Activated naive CD4-positive, alpha-beta T cell (primary cell): Measurements from ENCODE around the gene EIF5AL1.
"Not testable (repeated sequence)": the region's sequence is repeated elsewhere in the genome, so short reads cannot be mapped to it uniquely, and the experiment has no call there.

Experiments
- DNase-seq, 4 experiments: peaks; one replicate each; lab custom pipeline; 2025; lab: John Stamatoyannopoulos, UW

Gene EIF5AL1

DNA sequence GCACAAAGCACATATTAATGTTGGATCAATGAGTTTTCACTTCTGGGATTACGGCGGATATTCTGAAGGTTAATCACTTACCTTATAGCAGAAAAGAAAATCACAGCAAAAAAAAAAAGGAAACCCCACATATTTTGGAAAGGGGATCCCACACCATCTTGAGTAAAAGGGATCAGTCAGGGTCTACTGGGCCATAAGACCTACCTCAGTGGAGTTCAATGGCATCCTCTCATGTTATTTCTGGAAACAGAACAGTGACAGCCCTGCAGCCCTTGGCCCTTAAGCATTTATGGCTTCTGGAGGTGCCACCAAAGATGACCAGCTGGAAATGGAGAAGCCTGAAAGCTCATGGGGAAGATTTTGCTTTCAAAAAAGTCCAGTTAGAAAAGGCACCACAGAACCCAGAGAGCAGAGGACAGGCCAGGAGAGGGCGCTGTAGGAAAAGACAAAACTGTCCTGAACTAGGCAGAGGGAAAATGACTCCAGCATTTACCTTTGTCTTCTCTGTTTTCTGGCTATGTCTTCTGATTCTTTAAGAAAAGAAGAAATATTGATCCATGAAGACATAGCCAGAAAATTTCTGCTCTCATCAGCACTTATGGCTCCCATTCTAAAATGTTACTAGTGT is 2.9 kb upstream of the EIF5AL1 start:
- DNase-seq: not testable (repeated sequence)

DNA sequence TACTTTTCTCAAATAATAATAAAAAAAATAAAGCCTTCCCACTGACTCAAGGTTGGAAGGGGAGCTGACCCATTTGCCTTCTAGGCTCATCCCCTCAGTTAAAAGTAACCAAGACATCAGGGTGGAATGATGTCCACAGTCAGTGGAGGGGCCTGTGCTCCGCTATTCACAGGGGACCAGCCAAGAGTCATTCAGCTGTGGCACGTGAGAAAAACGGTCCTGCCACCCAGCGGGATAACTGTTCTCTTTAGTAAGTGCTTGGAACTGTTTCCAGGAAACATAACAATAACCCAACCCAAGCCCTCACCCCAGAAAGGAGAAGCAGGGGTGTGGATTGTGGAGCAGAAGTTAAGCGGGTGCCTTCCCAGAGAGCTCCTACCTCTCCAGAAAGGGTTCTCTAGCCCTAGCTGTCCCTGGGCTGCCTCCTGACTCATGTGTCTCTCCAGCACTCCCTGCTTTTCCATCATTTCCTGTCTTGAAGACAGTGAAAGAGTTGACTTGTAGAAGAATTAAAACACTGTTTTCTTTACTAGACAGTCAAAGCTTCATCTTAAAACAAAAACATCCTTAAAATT is 2.3 kb upstream of the EIF5AL1 start:
- DNase-seq: not testable (repeated sequence)

DNA sequence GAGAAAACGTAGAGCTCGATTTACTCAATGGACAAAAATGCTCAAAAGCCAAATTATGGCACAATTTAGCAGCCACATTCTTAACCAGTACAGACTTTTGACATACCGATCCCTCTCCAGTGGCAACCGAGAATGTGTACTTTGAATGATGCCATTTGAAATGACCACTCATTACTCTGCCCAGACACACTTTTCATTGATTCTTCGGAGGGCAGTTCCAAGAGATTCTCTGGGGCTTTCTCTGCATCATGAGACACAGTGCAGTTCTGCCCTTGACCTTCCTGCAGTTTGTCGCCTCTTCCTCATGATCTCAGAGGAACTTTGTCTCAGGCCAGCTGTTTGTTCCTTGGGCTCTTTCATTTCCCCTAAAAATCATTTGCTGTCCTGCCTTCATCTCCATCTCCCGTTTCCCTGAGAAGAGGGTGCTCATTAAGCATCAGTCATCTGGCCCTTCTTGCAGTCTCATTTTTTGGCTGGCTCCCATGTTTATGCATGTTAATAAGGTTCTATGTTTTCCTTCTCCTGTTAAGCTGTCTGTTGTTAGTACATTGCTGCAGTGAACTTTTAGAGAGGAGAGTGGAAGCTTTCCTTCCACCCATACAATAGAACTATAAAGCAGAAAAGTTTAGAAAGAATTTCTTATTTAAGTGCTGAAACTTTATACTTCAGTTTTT is 4.3 kb downstream of the EIF5AL1 start:
- not testable (repeated sequence) for DNase-seq

DNA sequence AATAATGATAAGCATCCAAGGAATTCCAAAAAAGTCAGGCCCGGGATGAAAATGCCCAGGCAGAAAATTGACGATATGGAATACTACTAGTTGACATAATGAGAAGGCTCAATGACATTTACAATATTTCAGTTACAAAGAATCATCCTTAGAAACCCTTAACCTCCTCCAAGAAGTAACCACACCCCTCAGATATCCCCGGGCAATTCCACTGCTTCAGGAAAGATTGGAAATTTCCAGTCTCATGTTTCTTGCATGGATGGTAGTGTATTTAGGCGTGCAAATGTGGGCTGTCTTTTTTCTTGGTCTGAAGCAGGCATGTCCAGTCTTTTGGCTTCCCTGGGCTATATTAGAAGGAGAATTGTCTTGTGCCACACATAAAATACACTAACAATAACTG is 5.2 kb downstream of the EIF5AL1 start:
- DNase-seq: not testable (repeated sequence)

DNA sequence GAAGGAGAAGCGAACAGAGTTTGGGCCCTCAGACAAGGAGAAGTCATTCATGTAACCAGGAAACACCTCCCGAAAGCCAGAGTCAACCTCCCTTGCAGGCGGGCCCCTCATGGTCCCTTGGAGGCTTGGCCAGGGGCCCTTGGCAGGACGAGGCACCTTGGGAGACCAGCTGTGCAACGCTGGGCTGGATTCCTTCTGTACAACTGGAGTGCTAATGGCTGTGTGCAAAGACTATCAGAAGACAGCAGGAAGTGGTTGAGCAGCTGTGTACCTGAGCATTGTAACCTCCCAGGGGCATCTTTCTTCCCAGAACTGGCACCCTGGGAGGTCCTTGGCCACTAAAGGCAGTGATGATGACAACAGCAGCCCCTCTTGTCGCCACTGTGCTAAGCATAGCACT is 9.4 kb downstream of the EIF5AL1 start:
- DNase-seq: not testable (repeated sequence)

DNA sequence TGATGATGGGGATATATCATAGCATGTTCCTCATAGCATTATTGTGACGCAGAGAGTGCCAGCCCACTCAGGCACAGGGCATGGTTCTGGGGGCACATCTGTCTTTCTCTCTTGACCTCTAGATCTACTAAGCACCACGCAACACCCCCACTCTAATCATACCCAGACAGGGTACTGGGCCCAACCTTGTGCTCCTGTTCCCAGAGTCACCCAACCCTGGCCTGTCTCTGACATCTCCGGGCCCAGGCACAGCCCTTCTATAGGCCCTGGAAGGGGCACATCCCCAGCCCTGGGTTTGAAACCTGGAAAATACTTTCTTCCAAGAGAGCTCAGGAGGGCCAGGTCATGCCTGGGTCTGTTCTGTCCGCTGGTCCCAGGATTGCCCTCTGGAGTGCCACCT is 10.1 kb downstream of the EIF5AL1 start:
- DNase-seq: not testable (repeated sequence)

DNA sequence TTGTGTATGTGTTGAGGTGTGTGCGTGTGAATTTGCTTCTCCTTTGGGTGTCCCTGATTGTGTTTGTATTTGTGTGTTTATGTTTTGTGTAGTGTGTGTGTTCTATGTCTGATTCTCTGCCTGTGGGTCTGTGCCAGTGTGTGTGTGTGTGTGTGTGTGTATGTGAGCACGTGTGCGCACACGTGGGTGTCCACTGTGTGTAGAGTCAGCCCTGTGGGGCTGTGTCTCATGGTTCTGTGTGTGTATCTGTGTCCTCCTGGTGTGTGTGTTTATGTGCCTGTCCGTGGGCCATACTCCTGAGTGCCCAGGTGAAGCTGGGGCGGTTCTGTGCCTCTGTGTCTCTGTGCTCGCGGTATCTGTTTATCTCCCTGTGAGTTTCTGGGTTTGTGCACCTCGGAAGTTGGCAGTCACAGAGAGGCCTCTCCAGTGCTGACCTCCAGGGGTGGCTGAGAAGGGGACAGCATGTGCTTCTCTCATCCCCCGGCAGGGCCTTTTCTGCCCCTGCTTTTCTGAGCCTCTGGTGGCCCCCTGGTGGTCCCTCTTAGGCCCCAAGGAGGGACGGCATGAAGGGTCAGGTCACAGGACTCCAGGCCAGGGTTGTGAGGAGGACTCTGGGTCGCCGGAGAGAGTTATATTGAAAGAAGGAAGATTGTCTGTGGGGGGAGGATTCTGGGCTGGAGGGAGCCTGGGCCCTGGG is 11.0 kb downstream of the EIF5AL1 start:
- not testable (repeated sequence) for DNase-seq

DNA sequence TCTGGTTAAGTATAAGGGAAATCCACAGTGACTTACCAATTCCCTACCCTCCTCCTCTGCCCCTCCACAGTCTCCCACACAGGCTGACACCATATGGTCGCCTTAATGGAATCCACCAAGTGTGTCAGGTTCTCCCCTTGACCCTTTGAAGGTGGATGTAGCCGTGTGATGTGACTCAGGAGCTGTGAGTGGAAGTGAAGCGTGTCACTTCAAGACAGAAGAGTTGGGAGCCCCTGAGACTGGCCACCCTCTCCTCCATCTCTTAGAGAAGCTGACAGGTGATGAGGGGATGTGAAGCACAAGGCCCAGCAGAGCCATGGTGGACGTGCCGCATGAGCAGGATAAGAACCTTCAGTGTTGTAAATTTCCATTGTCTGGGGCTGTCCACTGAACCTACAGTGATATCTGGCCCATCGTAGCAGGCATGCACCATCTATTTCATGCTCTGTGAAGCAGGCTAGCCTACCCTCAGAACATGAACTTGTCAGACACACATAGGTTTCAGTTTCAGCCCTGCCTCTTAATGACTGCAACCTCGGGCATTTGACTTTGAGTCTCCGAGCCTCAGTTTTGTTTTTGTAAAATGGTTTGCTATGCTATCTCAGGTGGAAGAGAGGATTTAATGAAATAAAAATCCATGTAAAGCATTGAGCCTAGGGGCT is 12.8 kb downstream of the EIF5AL1 start:
- DNase-seq: not testable (repeated sequence)

DNA sequence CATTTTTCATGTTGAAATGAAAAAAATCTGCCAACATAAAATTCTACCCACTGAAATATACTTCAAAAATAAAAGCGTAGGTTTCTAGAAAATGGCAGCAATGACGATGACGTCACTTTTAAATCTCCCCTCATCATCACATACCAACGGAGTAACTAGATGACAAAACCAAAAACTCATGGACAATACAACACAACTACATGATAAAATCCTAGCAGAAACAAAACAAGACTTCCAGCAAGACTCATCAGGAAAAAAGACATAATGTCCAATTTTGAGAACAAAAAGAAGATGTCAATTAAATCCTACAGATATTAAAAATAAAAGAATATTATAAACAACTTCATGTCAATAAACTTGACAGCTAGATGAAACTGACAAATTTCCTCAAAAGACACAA is 15.9 kb downstream of the EIF5AL1 start:
- DNase-seq: not testable (repeated sequence)

DNA sequence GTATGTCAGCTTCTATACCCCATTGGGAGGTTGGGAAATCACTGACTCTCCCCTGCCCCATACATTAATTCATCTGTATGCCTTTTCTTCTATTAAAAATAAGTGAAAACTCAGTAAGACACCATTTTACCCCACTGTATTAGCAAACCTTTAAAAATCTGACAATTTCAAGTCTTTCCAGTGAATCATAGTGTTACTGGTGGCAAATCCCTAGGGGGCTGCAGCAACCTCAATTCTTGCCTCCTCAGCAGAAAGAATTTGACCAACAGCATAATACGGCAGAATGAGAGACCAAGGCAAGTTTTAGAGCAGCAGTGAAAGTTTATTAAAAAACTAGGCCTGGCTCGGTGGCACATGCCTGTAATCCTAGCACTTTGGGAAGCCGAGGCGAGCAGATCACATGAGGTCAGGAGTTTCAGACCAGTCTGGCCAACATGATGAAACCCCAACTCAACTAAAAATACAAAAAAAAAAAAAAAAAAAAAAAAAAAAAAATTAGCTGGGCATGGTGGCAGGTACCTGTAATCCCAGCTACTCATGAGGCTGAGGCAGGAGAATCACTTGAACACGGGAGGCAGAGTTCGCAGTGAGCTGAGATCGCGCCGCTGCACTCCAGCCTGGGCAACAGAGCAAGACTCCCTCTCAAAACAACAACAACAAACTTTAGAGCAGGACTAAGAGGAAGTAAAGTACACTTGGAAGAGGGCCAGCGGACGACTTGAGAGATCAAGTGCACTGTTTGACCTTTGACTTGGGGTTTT is 21.0 kb downstream of the EIF5AL1 start:
- DNase-seq: not testable (repeated sequence)

DNA sequence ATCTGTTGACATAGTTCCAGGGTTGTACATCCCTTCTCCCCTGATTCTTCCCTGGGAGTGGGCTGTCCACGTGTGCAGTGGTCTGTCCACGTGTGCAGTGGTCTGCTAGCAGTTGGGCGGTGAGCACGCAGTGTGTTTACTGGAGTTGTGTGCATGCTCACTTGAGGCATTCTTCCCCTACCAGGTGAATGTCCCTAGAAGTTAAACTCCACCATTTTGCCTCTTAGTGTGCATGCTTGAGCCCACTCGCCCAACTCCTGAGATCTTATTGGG is 21.5 kb downstream of the EIF5AL1 start:
- not testable (repeated sequence) for DNase-seq

DNA sequence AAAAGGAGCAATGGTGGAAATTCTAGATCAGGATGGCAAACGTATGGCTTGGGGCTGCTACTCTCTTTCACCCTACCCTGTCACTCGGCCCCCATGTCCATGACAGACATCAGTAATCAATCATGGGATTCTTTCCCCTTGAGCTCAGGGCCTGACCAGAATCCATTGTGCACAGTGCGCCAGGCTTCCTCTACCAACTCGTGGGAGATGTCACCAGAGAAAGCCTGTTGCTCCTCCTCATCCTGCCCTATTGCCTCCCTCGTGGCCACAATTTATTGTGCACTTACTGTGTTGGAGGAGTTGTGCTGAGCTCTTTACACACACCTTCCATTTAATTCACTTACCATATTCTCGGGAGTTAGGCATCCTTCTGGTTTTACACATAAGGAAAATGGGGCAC is 26.0 kb downstream of the EIF5AL1 start:
- DNase-seq: not testable (repeated sequence)

DNA sequence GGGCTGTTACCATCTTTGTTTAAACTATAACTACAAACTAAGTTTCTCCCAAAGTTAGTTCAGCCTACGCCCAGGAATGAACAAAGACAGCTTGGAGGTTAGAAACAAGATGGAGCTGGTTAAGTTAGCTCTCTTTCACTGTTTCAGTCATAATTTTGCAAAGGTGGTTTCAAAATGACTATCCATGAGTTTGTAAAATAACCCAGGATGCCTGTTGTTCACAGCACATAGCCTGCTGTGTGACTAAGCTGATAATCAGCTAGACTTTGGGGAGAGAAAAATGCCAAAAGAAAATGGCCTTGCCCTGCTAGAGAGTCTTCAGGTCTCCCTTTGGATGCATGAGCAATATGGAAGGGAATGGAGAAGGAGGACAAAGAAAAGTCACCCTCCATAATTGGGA is 28.6 kb downstream of the EIF5AL1 start:
- not testable (repeated sequence) for DNase-seq

DNA sequence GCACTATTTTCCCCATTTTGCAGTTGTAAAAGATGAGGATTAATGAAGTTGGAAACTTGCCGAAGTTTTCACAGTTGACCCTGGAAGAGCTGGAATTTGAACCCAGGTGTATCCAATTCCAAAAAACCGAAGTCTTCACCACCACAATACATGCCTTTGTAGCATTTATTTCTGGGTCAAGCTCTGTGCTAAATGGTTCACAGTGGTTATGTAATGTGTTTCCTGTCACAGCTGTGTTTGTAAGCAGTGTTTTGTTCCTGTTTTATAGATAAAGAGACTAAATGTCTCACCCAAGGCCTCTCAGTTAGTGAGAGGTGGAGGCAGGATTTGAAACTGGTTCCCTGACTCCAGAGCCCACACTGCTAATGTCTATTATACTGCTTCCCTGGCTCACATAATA is 30.3 kb downstream of the EIF5AL1 start:
- no peak for DNase-seq

DNA sequence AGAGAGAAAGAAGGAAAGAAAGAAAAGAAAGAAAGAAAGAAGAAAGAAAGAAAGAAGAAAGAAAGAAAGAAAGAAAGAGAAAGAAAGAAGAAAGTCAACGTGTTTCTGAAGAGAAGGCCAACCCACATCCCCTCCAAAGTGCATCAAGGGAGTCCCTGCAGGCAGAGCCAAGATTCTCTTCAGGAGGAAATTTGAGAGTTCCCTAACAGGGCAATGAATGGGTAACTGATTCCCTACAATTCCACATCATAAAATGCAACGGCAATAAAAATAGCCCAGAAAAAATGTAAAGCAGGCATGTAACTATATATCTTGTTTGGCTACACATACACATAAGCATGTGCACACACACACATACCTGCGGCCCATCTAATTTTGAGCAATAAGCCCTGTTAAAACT is 32.1 kb downstream of the EIF5AL1 start:
- not testable (repeated sequence) for DNase-seq

DNA sequence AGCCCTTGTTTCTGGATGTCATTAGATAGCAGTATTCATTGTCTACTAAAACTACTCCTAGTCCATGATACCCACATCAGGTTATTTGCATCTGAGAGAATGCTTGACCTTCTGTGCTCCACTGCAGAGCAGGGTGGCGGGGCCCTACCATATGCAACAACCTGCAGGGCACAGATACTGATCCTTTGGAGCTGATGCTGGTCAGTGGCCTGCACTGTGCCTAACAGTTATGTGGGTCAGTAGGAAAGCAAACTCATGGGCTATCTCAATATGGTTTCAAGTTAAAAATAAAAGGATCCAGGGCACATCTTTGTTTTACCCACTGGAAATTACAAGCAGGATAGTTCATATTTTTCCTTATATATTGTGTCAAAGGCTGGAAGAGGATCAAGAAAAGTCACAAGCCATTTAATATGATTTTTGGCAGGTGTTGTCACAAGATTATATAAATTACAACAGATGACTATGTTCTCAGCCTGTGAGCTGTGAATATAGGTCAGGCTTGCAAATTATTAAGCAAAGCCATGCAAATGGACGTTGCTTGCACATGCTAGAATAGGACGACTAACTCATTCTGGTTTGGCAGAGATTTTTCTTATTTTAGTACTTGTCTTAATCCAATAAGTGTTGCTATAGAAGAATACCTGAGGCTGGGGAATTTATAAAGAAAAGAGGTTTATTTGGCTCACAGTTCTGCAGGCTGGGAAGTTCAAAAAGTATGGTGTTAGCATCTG is 32.8 kb downstream of the EIF5AL1 start:
- DNase-seq: not testable (repeated sequence)

DNA sequence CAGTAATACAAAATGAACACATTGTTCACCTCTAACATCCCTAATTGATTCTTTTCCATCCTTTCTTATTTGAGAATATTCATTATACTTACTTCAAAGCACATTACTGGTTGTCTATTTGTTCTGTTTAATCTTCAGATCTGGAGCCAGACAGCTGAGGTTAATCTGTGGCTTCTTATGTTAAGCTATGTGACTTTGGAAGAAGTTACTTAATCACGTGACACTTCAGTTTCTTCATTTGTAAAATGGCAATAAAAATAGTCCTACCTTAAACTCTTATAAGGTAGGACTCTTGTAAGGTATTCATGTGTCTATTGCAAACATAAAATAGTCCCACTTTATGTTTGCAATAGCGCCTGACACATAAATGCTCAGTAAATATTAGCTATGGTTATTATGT is 34.8 kb downstream of the EIF5AL1 start:
- not testable (repeated sequence) for DNase-seq

DNA sequence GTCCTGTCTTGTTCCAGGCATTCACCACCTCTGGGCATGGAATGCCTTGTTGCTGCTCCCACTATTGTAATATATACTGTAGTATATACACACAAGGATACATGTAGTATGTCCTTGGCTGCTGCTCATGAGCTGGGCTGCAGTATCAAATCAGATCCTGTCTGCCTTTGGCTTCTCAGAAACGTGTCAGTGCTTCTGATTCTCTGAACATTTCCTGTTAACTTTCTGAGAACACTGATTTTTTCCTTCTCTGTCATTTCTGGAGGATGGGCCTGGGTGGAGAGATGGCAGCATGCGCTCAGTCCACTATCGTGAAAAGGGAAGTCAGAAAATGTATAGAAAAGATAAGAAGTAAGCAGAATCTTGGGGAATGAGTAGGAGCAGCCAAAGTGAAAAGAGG is 35.6 kb downstream of the EIF5AL1 start:
- DNase-seq: no peak

DNA sequence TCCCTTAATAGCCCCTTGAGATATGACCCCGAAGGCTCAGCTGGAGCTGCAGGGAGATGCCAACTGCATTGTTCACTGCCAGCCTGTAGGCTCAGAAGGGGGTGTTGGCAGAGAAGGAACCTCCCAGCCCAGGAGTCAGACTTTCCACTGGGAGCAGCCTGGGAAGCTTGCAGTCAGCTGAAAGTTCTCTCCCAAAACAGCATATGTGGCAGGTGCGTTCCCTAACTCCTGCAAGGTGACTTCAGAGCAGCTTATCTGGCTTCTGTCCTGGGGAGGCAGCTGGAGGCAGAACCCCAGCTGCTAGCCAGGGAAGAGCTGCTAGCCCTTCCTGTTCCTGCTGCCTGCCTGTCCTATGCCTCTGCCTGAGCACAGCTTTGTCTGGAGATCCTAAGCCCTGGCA is 39.8 kb downstream of the EIF5AL1 start:
- no peak for DNase-seq

DNA sequence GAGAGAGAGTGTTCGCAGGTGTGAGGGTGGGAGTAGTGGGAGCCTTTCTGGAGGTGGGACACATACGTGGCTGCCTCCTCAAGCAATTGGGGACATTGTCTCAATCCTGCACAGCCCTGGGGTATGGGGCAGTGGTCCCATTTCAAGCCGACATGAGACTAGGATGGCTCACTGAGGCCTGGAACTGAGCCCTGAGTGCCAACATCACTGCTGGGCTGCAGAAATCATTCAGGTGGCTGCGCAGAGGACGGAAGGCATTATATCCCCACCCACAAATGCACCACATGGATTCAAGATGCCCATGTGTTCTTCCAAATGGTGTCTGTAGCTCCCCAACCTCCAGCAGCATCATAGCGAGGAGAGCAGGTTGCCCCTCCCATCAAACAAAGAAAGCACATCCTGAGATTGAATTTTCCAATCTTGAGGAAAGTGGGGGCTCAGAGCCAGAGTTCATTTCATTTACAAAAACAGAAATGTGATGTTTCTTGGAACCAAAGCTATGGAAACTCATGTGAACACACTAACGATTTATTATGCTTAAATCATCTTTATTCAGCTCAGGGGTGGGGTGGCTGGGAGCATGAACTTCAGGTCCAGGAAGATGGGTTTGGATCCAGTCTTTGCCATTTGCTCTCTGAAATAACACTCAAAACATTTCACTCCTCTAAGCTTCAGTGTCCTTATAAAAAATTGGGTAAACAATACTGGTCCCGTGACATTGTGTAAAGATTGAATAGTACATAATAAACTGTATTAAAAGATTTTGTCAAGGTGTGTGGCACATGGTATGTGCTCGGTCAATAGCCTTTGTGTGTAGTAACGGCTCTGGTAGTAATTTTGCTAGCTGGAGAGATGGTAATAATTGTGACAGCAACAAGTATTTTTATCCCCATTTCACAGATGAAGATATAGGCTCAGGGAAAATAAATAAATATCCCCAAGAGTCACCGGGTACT is 43.3 kb downstream of the EIF5AL1 start:
- DNase-seq: no peak
